GM21786 (cell line): ENCODE measurements around the gene GPR183.

Experiments used
- ATAC-seq: cut with Tn5 transposase; IDR thresholded peaks from one replicate; pipeline ENCODE4 v1.9.1; 2021; ENCODE audit not compliant: unreplicated experiment

GPR183 gene

DNA sequence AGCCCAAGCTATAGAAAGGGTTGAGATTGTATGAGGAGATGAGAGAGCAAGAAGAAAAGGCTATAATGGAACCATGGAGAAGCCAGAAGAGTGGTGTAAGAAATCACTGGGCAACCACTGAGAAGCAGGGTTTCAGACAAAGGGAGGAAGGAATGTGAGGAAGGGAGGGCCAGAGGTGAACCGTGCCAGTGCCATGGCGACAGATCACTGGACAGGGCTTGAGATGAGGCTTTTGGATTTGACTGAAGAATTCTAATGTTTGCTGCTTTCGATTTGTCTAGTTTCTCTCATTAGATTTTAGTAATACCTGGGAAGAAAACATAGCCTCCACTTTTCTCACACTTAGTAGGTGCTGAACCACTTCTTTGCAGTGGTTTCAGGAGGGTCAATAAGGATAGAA is 6.3 kb upstream of the GPR183 start:
- no peak for ATAC-seq

DNA sequence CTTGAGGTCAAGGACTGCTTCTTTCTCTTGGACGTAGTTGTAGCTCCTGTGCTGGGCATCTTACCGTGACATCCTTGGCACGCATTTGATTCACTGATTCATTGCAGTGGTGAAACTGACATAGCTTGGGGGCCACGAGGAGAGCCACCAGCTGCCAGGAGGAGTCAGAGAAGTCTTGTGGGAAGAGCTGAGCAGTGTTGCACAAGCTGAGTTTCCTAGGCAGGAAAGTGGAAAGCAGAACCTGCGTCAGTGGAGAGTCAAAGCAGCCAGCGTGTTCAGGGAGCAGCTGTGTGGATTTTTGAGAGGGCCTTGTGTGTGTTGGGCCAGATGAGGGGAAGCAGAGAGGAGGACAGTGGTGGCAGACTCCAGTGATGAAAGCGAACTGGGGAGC is 5.3 kb upstream of the GPR183 start:
- no peak for ATAC-seq

DNA sequence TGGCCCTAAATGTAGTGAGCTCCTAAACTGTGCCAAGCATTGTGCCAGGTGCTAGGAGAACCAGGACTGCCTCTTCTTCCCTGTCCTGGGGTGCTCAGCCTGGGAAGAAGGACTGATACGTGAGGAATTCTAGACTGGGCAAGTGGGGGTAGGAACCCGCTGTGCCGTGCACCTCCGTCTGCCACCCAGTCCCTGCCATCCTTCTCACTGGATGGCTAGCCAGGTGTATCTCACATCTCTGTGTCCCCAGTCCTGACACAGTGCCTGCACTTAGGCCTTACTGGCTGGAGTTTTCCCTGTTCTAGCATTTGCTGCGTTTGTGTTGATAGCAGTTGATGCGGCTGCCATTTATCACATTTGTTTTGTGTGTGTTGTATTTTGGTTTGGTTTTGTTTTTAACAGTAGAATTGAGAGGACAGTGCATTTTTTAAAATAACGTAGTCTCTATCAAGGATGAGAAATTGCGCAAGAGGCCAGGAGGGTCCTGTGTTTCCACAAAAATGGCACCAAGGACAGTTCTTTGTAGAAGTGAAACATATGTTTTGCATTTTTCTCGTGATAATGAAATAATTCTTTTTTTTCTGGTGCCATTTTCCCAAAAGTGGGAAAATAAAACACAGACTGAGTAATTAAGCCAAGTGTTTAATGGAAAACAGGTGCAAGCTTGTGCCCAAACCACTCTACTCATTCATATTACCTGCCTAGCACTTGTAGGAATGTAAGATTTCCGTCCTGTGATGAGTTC is 4.7 kb upstream of the GPR183 start:
- ATAC-seq = no peak

DNA sequence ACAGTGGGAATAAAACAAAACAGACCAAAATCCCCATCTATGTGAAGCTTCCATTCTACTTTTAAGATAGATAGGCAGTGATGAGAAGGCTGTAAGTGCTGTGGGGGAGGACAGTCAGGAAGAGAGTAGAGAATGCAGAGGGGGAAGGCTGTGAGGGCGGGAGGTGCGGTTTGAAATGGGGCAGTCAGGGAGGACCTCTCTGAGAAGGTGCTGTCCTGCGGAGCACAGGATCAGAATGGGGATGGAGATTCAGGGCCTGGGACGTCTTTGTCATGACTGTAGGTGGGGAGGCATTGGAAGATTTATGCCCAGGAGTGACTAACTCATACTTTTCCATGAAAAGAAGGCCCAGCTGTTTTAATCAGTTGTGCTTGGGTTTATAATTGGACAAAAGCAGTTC is 3.9 kb upstream of the GPR183 start:
- no peak for ATAC-seq

DNA sequence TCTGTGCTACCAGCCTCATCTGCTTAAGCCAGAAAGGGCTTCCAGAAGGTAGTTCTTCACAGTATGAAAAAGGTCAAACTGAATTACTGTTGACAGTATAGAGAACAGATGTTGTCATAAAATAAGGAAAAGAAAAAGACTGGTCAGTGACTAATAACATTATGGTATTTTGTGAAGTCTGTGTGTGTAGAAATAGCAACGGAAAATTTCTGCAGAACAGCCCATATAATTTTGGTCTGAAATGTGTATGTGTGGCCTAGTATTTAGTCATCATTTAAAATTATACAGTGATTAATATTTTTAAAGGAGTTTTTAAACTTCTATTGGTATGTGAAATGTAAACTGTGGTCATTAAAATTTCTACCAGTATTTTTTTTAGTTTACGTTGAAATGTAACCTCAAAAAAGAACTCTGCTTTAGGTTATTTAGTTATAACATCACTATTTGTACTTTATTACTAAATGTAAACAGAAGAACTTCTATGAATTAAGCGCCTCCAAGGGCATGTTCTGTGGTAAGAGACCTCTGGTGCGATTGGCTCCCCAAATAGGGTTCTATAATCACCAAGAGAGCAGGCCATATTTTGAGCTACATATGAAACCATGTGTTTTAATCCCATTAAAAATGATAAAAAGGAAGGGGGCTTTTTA is 3.3 kb upstream of the GPR183 start:
- ATAC-seq = peak; percentile 38

DNA sequence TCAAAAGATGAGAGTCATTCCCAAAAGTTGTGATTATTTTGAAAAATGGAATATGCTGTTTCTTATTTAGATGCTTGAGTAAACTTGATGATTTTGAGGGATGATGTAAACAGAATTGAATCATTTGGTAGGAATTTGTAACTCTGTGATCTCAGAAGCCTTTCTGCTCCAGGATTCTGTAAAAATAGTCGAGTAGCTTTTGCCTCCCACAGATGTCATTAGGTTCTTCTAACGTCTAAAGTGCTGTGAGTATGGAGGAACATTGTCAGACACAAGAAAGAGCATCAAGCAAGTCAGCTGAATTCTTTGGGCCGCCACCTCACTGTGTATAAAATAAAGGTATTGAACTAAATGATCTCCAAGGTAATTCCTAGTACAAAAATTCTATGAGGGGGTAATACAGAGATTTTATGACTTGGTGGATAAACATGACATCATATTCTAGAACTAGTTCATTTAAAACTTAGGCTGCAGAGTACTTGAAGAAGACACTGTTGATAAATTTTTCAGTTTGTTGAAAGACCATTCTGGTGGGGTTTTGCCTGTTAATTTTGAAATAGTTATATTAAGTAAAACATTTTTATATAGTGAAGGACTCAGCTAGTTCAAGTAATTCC is 1.4 kb upstream of the GPR183 start:
- no peak for ATAC-seq

DNA sequence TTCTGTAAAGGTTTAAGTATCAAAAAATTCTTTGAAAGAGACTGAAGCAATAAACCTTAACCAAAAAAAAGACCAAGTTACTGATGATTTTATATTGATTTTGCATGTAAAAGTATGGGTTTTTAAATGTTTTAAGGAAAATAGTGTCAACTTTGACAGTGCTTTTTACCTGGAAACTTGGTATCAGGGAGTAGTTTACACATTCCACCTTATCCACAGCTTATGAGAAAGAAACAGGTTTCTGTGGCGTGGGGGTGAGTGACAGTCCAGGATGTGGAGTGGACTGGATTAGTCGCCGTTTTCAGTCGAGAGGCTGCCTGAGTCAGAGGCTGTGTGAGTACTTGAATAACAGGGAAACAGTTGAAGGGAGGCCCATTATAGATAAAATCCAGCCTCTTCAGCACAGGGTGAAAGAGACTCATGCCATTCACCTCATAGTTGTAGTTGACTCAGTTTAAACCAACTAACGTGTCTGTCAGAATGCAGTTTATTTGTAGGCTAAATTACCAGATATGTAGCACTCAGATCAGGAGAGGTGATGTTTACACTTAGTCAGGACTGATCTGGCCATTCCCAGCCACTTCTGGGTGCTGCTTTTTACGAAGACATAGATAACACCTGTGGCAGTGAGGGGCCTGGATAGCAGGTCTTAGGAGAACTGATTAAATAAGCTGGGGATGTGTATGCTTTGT is 595 bp upstream of the GPR183 start:
- ATAC-seq = peak; percentile 45

DNA sequence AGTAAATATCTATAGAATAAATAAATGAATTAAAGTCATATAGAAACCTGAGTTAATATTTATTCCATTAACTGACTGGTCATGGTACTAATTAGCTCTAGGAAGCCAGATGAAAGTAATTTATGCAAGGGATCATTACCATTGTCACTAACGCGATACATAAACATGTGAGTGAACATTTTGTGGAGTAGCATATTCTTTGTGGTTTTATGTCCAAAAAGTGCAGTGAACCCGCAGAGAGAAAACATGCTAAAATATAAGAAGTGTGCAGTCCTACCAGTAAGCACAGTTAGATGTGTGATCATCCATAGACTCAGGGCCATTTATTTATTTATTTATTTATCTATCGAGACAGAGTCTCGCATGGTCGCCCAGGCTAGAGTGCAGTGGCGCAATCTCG is 1.6 kb downstream of the GPR183 start:
- no peak for ATAC-seq

DNA sequence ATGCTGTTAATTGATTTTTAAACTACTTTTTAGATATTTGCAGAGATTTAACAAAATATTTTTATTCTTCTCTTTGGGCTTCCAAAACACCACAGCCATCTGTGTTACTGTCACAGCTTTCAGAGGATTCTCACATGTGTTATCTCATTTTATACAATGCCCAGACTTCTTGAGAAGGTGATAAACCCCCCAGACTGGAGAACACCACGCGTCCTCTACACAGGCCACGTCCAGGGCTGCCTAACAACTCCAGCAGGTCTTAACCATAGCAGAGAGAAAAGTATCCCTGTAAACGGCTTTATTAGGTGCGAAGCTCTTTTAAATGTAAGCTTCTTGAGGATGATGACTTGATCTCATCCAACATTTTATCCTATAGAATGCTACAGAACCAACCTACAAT is 2.0 kb downstream of the GPR183 start:
- ATAC-seq = no peak

DNA sequence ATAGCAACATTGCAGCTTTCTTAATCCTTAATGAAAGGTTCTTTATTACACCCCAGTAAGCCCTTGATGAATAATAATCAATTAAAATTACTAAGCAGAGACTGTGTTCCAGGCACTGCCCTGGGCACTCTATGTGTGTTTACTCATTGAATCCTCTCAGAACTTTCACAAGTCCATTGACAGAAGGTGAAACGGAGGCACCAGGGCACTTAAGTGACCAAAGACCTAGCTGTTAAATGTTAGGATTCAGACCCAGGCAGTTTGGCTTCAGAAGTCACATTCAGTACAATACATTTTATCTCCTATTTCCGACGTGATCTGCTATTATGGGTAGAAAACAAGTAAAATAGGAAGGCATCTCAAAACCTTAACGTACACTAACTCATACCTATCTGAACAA is 2.7 kb downstream of the GPR183 start:
- no peak for ATAC-seq

DNA sequence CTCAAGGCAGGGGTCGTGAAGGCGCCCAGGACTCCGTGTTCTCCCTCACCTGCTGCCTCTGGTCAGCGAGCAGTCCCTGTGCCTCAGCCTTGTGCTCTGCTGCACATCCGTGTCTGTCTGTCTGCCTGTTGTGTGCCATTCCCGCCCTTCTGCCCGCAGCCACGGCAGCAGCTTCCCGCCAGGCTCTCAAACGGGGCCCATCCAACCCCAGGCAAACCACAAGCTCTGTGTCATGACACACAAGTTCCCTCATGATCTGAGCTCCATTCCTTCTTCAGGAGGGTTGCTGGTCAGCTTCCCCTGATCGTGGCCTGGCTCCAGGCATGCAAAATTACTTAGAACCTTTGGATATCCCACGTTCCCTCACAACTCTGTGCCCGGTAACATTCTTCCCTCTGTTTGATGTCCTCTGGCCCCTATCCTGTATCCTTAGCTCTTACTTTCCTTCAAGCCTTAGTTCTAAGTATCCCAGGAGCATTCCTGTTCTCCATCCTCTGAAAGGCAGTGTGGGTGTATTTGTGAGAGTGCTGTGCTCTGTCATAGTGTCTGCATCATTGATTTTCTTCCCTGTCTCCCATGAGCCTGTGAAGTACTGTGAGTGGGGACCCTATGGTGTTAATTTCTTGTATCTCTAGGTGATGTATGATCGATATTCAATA is 3.2 kb downstream of the GPR183 start:
- no peak for ATAC-seq

DNA sequence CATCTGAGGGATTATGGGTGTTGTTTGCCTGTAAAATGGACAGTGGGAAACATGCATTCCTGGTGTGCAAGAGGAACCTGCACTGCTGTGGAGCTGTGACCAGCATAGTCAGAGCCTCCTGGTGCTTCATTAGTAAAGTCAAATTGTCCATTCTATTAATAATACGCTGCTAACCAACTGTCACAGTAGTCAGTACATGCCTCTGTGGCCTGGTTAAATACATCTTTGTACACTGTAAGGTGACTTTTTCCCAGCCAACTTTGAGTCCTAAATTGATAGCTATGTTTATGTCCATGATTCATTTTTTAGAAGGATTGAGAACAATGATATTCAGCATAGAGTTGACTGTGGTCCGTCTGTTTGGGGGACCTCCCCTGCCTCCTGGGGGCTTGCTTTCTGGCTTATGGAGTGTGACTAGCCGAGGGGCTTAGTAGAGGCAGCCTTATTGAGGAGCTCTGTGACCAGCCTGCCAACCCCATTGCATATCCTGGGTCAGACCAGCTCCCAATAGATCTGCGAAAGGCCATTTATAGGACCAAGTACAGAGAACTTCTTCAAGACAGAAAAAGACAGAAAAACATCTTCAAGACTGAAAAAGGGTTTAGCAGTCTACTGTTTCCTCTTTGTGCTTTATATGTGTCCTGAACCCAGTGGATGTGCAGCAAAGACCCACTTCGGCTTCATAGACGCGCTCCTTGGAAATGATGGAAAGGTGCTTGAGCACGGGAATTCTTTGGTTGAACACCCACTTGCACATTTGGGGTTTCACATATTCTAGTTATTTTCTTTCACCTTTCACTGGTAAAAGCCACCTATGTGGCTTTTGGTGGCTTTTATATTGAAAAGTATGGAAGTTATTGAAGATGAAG is 4.3 kb downstream of the GPR183 start:
- ATAC-seq = no peak

DNA sequence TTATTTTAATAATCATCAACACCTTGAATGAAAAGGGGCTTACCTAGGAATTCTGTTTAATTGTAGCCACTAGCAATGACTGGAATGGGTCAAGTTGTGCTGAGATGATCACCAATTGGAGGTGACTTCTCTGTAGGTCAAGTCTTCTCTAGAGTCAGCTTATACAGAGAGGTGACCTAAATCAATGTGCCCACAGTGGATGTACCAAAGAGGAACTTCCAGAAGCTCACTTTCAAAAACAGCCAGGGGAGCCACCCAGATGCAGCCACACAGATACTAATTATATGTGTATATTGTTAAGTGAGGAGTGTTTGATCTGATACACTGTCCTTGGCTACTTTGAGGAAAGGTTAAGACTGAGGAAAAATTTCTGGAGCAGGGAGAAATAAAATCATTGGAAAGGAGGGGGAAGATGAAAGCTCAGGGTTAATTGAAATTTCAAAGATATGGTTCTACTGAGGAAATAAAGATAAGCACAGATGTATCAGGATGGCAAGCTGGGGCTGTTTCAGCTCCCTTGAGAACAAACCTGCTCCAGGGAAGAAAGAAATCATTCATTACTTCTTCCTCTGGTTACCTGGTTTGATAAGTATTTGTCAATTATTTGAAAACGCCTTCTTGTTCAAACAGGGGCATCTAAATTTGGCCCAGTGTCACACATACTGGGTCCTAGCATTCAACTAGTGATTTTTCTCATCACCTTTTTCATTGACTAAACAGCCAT is 5.1 kb downstream of the GPR183 start:
- ATAC-seq = peak; percentile 46

DNA sequence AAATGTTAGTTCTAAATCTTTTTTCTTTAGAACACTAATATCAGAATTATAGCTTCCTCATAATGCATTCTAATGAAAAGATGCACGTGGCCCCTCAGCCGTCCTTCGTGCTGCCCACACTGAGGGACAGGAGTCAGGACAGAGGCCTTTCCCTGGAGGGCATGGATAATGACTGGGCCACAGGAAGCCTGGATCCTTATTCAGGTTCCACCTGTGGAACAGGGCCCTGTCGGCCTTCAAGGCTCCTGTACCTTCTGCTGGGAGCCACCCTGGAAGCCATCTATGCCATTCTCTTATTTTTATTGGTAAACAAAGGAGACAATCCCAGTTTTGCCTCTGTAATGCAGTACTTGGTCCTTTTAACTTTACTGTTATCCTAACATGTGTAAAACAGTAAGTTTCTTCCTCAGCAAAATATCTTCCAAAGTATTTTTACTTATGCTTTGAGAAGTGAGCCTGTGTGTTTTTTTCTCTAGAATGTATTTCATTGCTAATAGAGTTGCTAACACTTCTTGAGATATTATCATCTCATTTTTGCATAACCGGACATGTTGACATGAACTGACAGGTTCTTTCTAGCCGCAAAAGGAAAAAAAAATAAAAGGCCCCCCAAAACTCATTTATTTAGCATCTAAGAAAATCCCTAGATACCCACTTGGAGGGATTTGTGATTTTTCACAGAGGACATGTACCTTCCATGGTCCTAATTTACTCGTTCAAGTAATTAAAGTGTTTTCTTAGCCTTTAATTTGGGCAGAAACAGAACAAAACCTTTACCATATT is 6.0 kb downstream of the GPR183 start:
- ATAC-seq = no peak

DNA sequence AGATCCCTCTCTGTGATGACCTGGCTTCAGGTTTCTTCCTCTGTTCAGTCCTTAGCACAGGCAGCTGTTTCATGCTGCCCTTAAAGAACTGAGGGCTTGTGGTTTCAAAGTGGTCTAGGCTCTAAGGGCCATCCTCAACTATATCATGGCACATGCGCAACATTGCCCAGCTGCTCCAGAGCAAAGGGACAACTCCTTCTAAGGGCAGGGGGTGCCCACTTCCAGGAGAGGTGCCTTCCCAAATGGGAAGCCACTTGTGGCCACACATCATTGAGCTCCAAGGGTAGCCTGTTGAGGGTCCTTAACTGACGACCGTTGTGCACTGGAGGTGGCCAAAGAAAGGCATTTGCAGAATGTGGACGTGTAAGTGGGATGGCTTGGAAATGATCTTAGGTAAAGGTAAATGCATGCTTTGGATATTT is 7.3 kb downstream of the GPR183 start:
- ATAC-seq = no peak

DNA sequence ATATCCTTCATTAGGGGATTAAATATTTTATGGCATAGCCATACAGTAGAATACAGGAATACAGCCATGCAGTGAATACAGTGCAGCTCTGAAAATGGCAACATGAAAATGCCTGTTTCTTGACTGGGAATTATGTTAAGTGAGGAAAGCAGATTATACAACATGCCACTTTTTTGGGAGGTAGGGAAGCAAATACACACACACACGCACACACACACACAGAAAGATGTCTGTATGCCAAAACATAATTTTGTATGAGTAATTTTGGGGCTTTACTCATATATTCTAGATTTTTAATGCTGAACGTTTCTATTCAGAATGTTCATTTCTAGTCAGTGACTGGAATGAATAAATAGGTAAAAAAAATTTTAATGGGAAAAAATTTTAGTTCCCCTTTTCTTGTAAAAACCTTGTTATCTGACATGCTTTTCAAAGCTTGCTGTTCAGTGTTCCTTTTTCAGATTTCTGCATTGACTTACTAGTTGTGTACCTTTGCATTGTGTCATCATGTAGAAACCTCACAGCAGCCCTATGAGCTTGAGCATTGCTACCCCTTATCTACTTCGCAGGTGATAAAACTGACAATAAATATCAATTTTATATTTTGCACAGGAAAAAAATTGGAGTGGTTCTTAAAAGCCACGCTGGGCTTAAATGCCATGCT is 7.8 kb downstream of the GPR183 start:
- no peak for ATAC-seq

DNA sequence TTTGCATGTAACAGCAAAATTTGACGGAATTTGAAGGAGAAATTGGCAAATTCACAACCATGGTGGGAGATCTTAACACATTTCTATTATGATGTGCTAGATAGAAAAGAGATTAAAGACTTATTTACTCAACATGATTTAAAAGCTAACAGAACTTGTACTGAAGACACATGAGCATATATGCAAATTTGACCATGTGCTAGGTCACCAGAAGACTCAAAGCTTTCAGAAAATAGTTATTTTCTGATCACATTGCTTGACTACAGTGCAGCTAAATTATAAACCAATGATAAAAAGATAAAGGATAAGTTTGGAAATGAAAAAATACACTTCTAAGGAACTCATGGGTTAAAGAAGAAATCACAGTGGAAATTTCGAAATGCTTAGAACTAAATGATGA is 9.1 kb downstream of the GPR183 start:
- no peak for ATAC-seq

DNA sequence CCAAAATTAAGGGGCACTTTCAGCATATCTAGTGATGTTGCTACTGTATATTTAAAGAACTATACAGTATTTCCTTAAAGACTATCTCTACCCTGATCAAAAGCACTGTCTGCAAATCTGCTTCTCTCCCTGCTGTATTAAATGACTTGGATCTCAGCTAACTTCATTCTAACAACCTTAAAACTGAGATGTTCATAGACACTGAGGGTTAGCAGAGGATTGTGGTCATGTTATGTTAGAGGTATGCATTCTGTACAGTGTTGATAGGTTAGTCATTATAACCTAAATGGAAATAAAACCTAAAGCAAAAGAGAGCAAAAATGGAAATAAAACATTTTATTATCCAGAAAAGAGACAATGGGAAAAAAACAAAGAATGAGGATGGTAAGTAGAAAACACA is 9.9 kb downstream of the GPR183 start:
- ATAC-seq = no peak
